Endothelial cell of umbilical vein (primary cell): ENCODE results near the gene THSD7B. TPM values are rescaled to one million over a fixed set of nuclear protein-coding genes. Genes with fewer than 3 reads are reported as not detected.

Source experiments
- BruUV-seq: library from RNA; stranded (reverse); fragments of 400-500 nt; replicated peaks from 2 replicates; lab custom pipeline; 2021; lab: Mats Ljungman, UMichigan
- CTCF ChIA-PET: fragments of 300-600, 350-600 bp; sonication (Branson Sonifier 250); formaldehyde crosslinking; loops from one replicate; lab custom pipeline; 2021; ENCODE audit warnings: antibody characterized with exemption, inconsistent platforms; lab: Charles Lee
- POLR2A ChIA-PET: fragments of 300-600, 350-600 bp; sonication (Branson Sonifier 250); formaldehyde crosslinking; loops from one replicate; lab custom pipeline; 2021; ENCODE audit warnings: antibody characterized with exemption, inconsistent platforms; lab: Charles Lee
- DNase-seq: peaks from one replicate; pipeline ENCODE4 v3.0.0-alpha.2; 2011; ENCODE audit warnings: low read depth, low spot score
- FAIRE-seq: peaks from 2 replicates; lab custom pipeline; 2011; peaks lifted over from hg19 to GRCh38; lab: Jason Lieb, UNC
- H2AFZ ChIP-seq: 2 replicates; pipeline ENCODE4 v1.6.0; 2012; ENCODE audit warnings: low read depth, low read length, control low read depth, inconsistent platforms
- H3K27ac ChIP-seq: 2 replicates; pipeline ENCODE4 v1.5.1; 2011; ENCODE audit warnings: low read depth, mild to moderate bottlenecking, control low read depth, low read length, moderate library complexity; ENCODE audit not compliant: insufficient read depth
- H3K27me3 ChIP-seq, 2 experiments: 2 replicates each; pipeline versions ENCODE4 v1.6.0 to v1.6.1; 2011; ENCODE audit warnings: low read length in 2 of 2, mixed read lengths in 1 of 2; ENCODE audit not compliant: control insufficient read depth in 2 of 2, insufficient read depth in 2 of 2
- H3K36me3 ChIP-seq, 2 experiments: 2 replicates in 1 of 2; 3 replicates in 1 of 2; pipeline ENCODE4 v1.5.1; 2011; ENCODE audit warnings: low read length in 2 of 2, mild to moderate bottlenecking in 1 of 2, moderate library complexity in 1 of 2; ENCODE audit not compliant: control insufficient read depth in 2 of 2, insufficient read depth in 2 of 2; ENCODE audit errors: extremely low read depth in 1 of 2
- H3K4me1 ChIP-seq: 3 replicates; pipeline ENCODE4 v1.5.1; 2011; ENCODE audit warnings: mild to moderate bottlenecking, low read length; ENCODE audit not compliant: control insufficient read depth, insufficient read depth; ENCODE audit errors: extremely low read depth
- H3K4me2 ChIP-seq: 2 replicates; pipeline ENCODE4 v1.6.1; 2011; ENCODE audit warnings: low read length, control low read depth, mixed read lengths; ENCODE audit not compliant: insufficient read depth
- H3K4me3 ChIP-seq, 3 experiments: fragments of 200-600 bp in 1 of 3; sonication (generic), shearing (Covaris generic) in 1 of 3; replicated peaks in 1 of 3; 2 replicates each; pipeline ENCODE4 v1.5.1; 2011 to 2016; ENCODE audit warnings: control low read depth in 3 of 3, low read length in 3 of 3, mild to moderate bottlenecking in 2 of 3, inconsistent platforms in 1 of 3, low read depth in 1 of 3, moderate library complexity in 1 of 3; ENCODE audit not compliant: insufficient read depth in 1 of 3
- H3K79me2 ChIP-seq: 2 replicates; pipeline ENCODE4 v1.6.0; 2012; ENCODE audit warnings: low read length, inconsistent platforms; ENCODE audit not compliant: control insufficient read depth, insufficient read depth
- H3K9ac ChIP-seq: replicated peaks from 2 replicates; pipeline ENCODE3; 2011; ENCODE audit warnings: low read length, control low read depth; ENCODE audit not compliant: insufficient read depth; ENCODE audit errors: extremely low read depth
- H3K9me1 ChIP-seq: replicated peaks from 3 replicates; pipeline ENCODE4 v1.6.0; 2011; ENCODE audit warnings: mild to moderate bottlenecking, low read length; ENCODE audit not compliant: control insufficient read depth, insufficient read depth; ENCODE audit errors: extremely low read depth
- H3K9me3 ChIP-seq: replicated peaks from 2 replicates; pipeline ENCODE4 v1.5.1; 2012; ENCODE audit warnings: low read length, inconsistent platforms; ENCODE audit not compliant: control insufficient read depth, insufficient read depth
- H4K20me1 ChIP-seq: replicated peaks from 2 replicates; pipeline ENCODE3; 2011; ENCODE audit warnings: mild to moderate bottlenecking, low read length; ENCODE audit not compliant: control insufficient read depth, insufficient read depth; ENCODE audit errors: extremely low read depth
- EZH2 ChIP-seq: IDR thresholded peaks from 2 replicates; pipeline ENCODE4 v1.6.1; 2012; ENCODE audit warnings: borderline replicate concordance, low read depth, mild to moderate bottlenecking, moderate library complexity, low read length, inconsistent platforms; ENCODE audit not compliant: severe bottlenecking
- FOS ChIP-seq: IDR thresholded peaks from 2 replicates; pipeline ENCODE4 v1.6.1; 2011; ENCODE audit warnings: mild to moderate bottlenecking, low read length, moderate library complexity, borderline replicate concordance; ENCODE audit not compliant: insufficient read depth
- GATA2 ChIP-seq: IDR thresholded peaks from 2 replicates; pipeline ENCODE4 v1.7.0; 2011; ENCODE audit warnings: low read depth, mild to moderate bottlenecking, moderate library complexity, mixed read lengths, low read length; ENCODE audit not compliant: insufficient read length, insufficient read depth
- JUN ChIP-seq: IDR thresholded peaks from 2 replicates; pipeline ENCODE4 v1.6.1; 2011; ENCODE audit warnings: borderline replicate concordance, low read depth; ENCODE audit not compliant: insufficient read length, insufficient read depth
- MYC ChIP-seq: IDR thresholded peaks from one replicate; pipeline ENCODE4 v1.6.1; 2011; ENCODE audit warnings: mild to moderate bottlenecking, low read depth, low read length
- POLR2A ChIP-seq: IDR thresholded peaks from 2 replicates; pipeline ENCODE4 v1.6.1; 2012; ENCODE audit warnings: low read depth, mild to moderate bottlenecking, control low read depth, low read length
- POLR2AphosphoS5 ChIP-seq: IDR thresholded peaks from 2 replicates; pipeline ENCODE4 v1.6.1; 2012; ENCODE audit warnings: low read depth, mild to moderate bottlenecking, control low read depth, low read length, moderate library complexity; ENCODE audit not compliant: insufficient read depth
- dilution Hi-C: fragments of 300-500 bp; cut with MboI; formaldehyde crosslinking; loops from one replicate; pipeline ENCODE4 v1.15.0; 2019; ENCODE audit warnings: low sequenced_read_pairs; ENCODE audit not compliant: extremely low pct_ligation_motif_present
- intact Hi-C: fragments of 100-400 bp; cut with micrococcal nuclease; formaldehyde crosslinking; loops from one replicate; pipeline ENCODE4 v1.10.0; 2022
- polyA plus RNA-seq, 4 experiments: library from polyadenylated mRNA; depleted of rRNA in 3 of 4; stranded (reverse) in 3 of 4; unstranded in 1 of 4; fragments of >200 nt; gene quantifications; 2 replicates each; pipeline versions ENCODE4 v1.2.1 to v1.2.3, GENCODE V29; 2011 to 2012; ENCODE audit warnings: missing spikeins in 1 of 4
- total RNA-seq: library from RNA; stranded (reverse); gene quantifications from 2 replicates; pipeline ENCODE4 v1.2.3, GENCODE V29; 2021
- TF ChIP-seq, protein P1 (sequence below), 2 donors: IDR thresholded peaks; 1 replicate in 1 of 2; 2 replicates in 1 of 2; pipeline ENCODE4 v1.5.1; 2011; ENCODE audit warnings: low read length in 2 of 2, mild to moderate bottlenecking in 2 of 2, moderate library complexity in 2 of 2, control low read depth in 1 of 2, inconsistent platforms in 1 of 2, low read depth in 1 of 2; ENCODE audit not compliant: insufficient read depth in 1 of 2; ENCODE audit errors: extremely low read depth in 1 of 2
- TF ChIP-seq, protein P2 (sequence below): IDR thresholded peaks from 2 replicates; pipeline ENCODE4 v1.6.1; 2011; ENCODE audit not compliant: insufficient read depth, insufficient read length

Gene THSD7B
- total and polyA plus RNA-seq, 2 donors (not counting 3 experiments of a cell fraction or from before 2014, with no cell fraction given) = 0.04 TPM; not detected in 1

DNA sequence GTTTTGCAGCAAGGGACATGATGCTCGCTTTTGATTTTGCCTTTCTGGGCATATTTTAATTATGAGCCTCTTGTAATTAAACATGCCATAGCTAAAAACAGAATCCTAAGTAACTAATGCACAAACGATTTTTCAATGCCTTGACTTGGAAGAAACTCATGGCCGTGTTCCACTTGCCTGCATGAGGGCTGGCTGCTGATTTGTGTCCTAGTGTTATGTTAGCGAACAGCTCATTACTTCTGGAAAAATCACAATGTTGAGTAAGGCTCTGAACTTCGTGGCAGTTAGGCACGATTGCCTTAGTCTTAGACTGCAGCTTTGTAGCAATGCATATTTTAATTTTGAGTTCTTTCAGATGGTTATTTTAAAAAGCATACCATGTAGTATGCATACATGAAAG is 4.5 kb downstream of the THSD7B start:
- CTCF ChIA-PET = no interaction called here
- intact Hi-C loops = no loop called here

DNA sequence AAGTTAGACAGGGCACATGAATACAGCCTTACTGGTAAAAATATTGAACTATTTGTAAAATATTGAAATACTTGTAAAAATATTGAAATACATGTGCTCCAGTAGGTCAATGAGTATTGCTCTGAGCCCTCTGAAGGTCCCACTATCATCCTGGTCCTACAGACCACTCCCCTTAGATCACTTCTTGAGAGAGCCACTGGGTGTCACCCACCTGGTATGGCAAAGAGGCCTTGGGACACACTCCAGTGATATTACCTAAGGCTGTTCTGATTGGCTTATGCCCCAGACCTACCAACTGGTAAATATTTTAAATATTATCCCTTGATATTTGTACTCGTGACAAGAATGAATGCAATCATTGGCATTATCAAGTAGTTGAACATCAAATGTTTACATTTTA is 5.0 kb downstream of the THSD7B start:
- BruUV-seq = no TSS peak
- ChIA-PET POLR2A (no interaction called here), CTCF (no interaction called here)
- no peak overlapping the region for H2AFZ ChIP-seq
- TF ChIP-seq MYC (no peak), JUN (no peak), POLR2A (no peak), FOS (no peak), GATA2 (no peak), EZH2 (no peak), POLR2AphosphoS5 (no peak)
- TF ChIP-seq, protein P1, sequence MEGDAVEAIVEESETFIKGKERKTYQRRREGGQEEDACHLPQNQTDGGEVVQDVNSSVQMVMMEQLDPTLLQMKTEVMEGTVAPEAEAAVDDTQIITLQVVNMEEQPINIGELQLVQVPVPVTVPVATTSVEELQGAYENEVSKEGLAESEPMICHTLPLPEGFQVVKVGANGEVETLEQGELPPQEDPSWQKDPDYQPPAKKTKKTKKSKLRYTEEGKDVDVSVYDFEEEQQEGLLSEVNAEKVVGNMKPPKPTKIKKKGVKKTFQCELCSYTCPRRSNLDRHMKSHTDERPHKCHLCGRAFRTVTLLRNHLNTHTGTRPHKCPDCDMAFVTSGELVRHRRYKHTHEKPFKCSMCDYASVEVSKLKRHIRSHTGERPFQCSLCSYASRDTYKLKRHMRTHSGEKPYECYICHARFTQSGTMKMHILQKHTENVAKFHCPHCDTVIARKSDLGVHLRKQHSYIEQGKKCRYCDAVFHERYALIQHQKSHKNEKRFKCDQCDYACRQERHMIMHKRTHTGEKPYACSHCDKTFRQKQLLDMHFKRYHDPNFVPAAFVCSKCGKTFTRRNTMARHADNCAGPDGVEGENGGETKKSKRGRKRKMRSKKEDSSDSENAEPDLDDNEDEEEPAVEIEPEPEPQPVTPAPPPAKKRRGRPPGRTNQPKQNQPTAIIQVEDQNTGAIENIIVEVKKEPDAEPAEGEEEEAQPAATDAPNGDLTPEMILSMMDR (IDR thresholded peaks at IDR 0.05; ENCODE audit: extremely low read depth in 1 of 2, insufficient read depth in 1 of 2, low read depth in 1 of 2, low read length in 2 of 2) = no peak
- TF ChIP-seq, protein P2, sequence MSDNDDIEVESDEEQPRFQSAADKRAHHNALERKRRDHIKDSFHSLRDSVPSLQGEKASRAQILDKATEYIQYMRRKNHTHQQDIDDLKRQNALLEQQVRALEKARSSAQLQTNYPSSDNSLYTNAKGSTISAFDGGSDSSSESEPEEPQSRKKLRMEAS = no peak
- DNase-seq (no peak), FAIRE-seq (no peak)
- no peaks in the 10 kb centered on the region for H3K36me3 ChIP-seq
- H3K9ac ChIP-seq = no peak overlapping the region
- intact Hi-C loops (no loop called here), dilution Hi-C loops (no loop called here)
- H4K20me1 ChIP-seq = no peaks in the 10 kb centered on the region
- no peak overlapping the region for H3K27ac ChIP-seq
- no peaks in the 10 kb centered on the region for H3K9me1 ChIP-seq
- H3K4me2 ChIP-seq = no peak overlapping the region
- peaks cover 4 to 5% of the 10 kb centered on the region in 2 experiments for H3K27me3 ChIP-seq
- H3K4me1 ChIP-seq = no peaks in the 10 kb centered on the region
- no peaks in the 10 kb centered on the region for H3K79me2 ChIP-seq
- no peaks in the 10 kb centered on the region for H3K9me3 ChIP-seq
- no peak overlapping the region for H3K4me3 ChIP-seq

More for the DNA sequence above, 4.5 kb downstream of the THSD7B start:
- Histone ChIP-seq H3K27ac (no peak overlapping the region), H3K4me1 (no peaks in the 10 kb centered on the region), H3K9ac (no peak overlapping the region), H2AFZ (no peak overlapping the region), H3K79me2 (no peaks in the 10 kb centered on the region), H3K27me3 (peaks cover 6% of the 10 kb centered on the region in 2 experiments), H4K20me1 (no peaks in the 10 kb centered on the region), H3K9me3 (no peaks in the 10 kb centered on the region), H3K9me1 (no peaks in the 10 kb centered on the region), H3K4me2 (no peak overlapping the region), H3K4me3 (no peak overlapping the region), H3K36me3 (no peaks in the 10 kb centered on the region)
- dilution Hi-C loops = no loop called here
- no peak for DNase-seq
- FAIRE-seq = no peak
- TF ChIP-seq JUN = no peak
- TF ChIP-seq, protein P1 (IDR thresholded peaks at IDR 0.05; ENCODE audit: extremely low read depth in 1 of 2, insufficient read depth in 1 of 2, low read depth in 1 of 2, low read length in 2 of 2) = no peak
- no peak for TF ChIP-seq GATA2
- TF ChIP-seq, protein P2 = no peak
- BruUV-seq = no TSS peak
- POLR2A ChIA-PET = no interaction called here
